NCI-H2107 (cell line): Measurements from ENCODE around the gene EXOC3L4.

Source experiments
- DNase-seq: peaks from one replicate; lab custom pipeline; 2025; lab: John Stamatoyannopoulos, UW

The EXOC3L4 gene

GRCh38 chr14:103133210-103134140, 39.0 kb downstream of the EXOC3L4 start:
- no peak for DNase-seq

GRCh38 chr14:103134405-103134804, 39.9 kb downstream of the EXOC3L4 start:
- no peak for DNase-seq

- no peak for DNase-seq
Measured at GRCh38 chr14:103134919-103135318, 40.4 kb downstream of the EXOC3L4 start.

- DNase-seq: no peak
Measured at GRCh38 chr14:103135333-103136260, 41.1 kb downstream of the EXOC3L4 start.

GRCh38 chr14:103136388-103137271, 42.1 kb downstream of the EXOC3L4 start:
- DNase-seq: no peak

- DNase-seq: no peak
Measured at GRCh38 chr14:103137689-103138300, 43.3 kb downstream of the EXOC3L4 start.

GRCh38 chr14:103138301-103139131, 44.0 kb downstream of the EXOC3L4 start:
- no peak for DNase-seq

GRCh38 chr14:103139132-103140025, 44.9 kb downstream of the EXOC3L4 start:
- no peak for DNase-seq

GRCh38 chr14:103140316-103141109, 46.0 kb downstream of the EXOC3L4 start:
- peak; percentile 67 for DNase-seq

GRCh38 chr14:103141117-103141796, 46.7 kb downstream of the EXOC3L4 start:
- peak; percentile 90 for DNase-seq

- peak; percentile 28 for DNase-seq
Measured at GRCh38 chr14:103142026-103142425, 47.5 kb downstream of the EXOC3L4 start.

- no peak for DNase-seq
Measured at GRCh38 chr14:103142721-103143302, 48.3 kb downstream of the EXOC3L4 start.

GRCh38 chr14:103143506-103143905, 49.0 kb downstream of the EXOC3L4 start:
- DNase-seq: no peak

- DNase-seq: no peak
Measured at GRCh38 chr14:103144085-103144484, 49.6 kb downstream of the EXOC3L4 start.

- no peak for DNase-seq
Measured at GRCh38 chr14:103146141-103146709, 51.7 kb downstream of the EXOC3L4 start.

GRCh38 chr14:103149351-103150237, 55.1 kb downstream of the EXOC3L4 start:
- no peak for DNase-seq
